Inflammatory macrophage treated with lipopolysaccharide for 1 hour (primary cell): ENCODE results near the gene C2CD4C.
"Not testable (repeated sequence)": the region's sequence is repeated elsewhere in the genome, so short reads cannot be mapped to it uniquely, and the experiment has no call there.

Experiments used
- DNase-seq, 2 donors: peaks; one replicate each; pipeline ENCODE4 v3.0.0-alpha.2; 2020 to 2022

C2CD4C gene

DNA sequence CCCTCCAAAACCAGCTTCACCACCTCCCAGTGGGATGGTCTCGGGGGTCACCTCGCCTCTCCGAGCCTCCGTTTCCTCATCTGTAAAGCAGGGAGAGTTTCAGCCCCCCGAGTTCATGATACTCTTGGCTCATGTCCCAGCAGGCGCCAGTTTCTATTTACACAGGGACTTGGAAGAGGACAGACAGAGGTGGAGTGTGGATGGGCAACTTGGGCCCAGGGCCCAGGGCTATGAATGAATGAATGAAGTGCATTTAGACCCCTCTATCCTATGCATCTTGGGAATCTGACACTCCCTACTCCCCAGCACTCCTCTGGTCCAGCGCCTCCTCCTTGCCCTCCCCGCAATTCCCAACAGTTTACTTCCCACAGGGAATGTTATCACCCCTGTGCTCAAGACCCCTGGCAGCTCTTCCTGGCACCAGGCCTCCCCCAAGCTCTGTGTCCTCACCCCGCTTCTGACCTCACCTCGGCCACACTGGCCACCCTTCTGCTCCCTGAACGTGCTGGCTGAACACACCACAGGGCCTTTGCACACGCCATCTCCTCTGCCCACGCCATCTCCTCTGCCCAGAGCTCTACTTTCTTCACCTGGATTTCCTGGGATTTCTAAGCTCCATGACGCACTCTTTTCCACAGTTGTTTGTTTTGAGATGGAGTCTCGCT, 4.9 kb upstream of the C2CD4C start:
- DNase-seq = no peak

DNA sequence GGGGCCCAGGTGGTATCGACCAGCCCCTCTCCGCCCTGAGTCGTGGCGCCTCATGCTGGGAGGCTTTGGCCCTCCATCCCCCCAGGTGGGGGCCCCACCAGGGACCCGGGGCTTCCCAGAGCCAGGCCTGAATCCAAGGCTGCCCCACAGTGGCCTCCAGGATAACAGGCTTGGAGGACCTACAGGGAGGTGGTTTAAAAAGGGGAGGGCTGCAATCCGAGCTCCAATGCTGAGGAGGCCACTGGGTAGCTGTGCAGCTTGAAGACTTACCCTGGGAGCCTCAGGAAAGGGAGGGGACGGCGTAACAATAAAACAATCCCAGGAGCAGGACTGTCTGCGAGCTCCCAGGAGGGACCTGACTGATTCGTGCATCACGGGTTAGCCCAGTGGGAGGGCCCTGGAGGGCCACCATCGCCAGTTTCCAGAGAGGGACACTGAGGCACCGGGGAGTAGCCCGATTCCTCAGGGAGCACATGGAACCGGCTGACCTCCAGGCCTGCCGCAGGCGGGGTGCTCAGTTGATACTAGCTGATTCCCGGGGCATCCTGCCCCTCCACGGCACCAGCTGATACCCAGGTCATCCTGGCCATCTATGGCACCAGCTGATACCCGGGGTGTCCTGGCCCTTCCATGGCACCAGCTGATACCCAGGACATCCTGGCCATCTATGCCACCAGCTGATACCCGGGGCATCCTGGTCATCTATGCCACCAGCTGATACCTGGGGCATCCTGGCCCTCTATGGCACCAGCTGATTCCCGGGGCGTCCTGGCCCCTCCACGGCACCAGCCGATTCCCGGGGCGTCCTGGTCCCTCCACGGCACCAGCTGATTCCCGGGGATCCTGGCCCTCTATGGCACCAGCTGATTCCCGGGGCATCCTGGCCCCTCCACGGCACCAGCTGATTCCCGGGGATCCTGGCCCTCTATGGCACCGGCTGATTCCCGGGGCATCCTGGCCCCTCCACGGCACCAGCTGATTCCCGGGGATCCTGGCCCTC, 3.7 kb upstream of the C2CD4C start:
- no peak for DNase-seq

DNA sequence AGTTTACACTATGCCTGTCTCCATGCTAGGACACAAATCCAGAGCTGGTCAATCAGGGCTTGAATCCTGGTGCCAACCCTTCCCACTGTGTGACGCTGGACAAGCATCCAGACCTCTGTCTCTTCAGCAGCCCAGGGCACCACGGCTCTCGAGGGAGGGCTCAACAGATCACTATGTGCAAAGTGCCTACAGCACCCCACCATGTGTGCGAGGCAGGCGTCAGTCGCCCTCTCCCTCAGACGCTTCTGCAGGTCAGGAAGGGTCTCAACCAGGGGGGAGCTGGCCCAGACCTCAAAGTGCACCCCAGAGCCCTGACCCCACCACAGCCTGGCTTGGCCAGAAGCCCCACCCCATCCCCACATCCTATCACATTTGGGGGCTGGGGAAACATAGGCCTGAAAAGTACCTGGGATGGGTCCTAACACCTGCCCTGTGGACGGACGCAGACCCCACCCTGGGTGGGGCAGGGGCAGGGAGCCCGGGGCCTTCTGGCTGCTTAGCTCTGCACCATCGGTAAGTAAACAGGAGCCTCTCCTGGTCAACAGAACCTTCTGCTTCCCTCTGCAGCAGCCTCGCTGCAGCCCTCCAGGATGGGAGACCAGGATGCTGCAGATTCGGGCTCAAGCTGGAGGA, 2.9 kb upstream of the C2CD4C start:
- DNase-seq = no peak

DNA sequence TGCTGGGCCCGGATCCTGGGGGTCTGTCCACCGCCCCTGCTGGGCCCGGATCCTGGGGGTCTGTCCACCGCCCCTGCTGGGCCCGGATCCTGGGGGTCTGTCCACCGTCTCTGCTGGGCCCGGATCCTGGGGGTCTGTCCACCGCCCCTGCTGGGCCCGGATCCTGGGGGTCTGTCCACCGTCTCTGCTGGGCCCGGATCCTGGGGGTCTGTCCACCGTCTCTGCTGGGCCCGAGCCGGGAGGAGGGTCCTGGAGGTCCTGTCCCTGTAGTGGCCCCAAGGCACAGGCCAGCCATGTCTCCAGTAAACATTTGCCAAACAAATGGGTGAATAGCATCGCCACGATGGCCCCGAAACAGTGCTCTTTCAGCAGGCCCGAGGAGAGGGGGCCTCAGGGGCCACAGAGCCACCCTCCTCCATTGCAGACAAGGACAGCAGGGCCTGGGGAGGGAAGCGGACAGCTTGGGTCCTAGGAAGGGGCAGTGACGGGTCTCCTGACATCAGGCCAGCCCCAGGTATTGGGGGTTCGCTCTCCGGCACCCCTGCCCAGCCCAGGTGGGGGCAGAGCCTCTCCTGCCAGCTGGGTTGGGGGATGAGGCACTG, 2.3 kb upstream of the C2CD4C start:
- not testable (repeated sequence) for DNase-seq

DNA sequence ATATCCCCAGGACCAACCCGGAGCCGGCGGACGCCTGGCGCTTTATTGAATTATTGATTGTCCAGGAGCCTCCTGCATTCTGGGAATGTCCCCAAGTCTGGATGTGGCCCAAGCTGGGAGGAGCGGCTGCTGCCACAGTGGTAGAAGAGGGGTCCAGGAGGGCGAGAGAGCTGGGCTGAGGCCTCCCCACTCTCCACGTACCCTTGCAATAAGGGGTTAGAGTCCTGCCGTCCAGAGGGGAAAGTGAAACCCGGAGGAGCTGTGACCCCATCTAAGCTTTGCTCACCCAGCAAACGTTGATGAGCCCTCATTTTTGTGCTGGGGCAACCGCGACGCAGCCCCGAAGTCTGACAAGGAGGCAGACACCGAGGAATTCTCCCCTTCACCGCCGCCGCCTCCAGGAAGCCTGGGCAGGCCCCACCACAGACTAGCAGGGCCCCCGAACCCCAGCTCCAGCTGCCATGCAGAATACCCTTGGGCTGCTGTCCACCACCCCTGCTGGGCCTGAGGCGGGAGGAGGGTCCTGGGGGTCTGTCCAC, 1.4 kb upstream of the C2CD4C start:
- DNase-seq = no peak

DNA sequence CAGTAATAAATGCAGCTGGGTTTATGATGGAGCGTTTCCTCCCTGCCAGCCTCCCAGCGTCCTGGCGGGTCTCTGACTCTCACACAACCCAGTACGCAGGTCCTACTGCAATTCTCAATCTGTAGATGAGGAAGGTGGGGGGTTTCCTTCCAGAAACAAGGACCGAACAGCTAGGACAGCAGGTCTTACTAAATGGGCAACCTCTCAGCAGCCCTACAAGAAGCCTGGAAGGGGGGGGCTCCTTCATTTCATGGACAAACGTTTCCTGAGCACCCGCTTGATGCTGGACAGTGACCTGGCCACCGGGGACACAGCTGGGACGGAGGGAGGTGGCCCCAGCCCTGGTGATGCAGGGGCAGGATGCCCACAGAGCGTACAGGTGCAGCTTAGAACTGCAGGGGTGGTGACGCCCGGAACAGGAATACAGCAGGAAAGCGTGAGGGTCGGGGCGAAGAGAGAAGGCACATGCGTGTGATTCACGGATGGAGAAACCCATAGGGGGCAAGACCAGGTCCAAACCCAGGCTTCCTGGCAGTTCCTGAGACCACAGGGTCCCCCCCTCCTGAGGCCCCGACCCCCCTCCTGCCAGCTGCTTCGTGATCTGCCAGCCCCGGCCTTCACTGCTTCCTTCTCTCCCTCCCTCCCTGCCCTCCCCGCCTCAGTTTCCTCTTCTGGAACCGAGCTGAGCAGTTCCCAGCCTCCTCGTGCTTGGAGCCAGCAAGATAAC, 732 bp upstream of the C2CD4C start:
- no peak for DNase-seq

DNA sequence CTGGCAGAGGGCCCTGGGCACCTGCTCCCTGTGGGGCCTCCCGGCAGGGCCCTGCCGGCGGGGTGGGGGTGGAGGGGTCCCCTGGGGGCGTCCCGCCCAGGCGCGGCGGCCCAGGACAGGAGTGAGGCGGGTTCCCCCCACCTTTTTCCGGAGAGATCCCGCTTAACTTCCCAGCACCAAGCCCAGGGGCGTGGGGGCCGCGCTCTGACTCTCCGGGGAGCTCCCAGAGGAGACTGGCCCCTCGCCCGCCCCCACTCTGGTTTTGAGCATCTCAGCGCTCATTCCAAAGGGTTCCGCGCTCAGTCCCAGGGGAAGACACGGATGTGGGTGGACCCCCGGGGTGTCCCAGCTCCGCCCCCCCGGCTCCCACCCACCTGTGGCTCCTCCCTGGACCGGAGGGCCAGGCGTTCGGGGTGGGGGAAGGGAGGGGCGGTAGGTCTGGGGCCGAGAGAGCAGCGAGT, 476 bp downstream of the C2CD4C start:
- no peak for DNase-seq

DNA sequence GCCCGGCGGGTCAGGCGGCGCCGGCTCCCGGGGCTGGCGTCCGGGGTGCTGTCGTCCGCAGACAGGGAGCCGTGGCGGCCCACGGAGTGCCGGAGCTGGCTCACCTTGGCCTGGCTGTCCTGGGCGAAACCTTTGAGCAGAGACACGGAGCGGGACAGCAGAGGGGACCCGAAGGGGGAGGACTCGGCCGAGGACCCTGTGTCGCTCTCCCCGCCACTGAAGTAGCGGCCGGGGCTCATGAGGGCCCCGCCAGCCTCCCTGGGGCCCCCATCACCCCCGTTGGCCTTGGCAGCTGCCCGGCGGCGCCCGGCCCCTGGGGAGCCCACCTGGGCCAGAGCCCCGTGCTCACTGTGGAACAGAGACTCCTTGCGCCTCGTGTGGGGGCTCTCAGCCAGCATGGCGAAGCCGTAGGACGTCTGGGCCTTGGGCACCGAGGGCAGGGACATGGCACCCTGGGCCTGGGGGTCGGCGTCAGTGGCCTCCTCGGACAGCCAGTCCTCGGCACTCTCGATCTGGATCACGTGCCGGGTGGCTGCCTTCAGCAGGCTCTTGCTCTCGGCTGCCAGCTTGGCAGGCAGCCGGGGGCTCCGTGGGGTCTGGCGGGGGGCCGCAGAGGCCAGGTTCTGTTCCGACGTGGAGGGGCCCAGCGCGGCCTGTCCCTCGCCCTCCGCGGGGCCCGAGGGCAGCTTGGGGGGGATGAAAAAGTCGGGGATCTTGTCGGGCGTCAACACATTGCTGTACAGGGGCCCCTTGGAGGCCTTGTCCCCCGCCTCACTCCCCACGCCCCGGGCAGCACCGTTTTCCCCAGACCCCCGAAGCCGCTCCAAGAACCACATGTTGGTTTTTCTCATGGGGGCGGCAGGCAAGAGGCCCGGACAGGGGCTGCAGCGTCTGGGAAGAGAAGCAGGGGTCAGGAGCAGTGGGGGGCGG, 1.2 kb downstream of the C2CD4C start:
- no peak for DNase-seq

DNA sequence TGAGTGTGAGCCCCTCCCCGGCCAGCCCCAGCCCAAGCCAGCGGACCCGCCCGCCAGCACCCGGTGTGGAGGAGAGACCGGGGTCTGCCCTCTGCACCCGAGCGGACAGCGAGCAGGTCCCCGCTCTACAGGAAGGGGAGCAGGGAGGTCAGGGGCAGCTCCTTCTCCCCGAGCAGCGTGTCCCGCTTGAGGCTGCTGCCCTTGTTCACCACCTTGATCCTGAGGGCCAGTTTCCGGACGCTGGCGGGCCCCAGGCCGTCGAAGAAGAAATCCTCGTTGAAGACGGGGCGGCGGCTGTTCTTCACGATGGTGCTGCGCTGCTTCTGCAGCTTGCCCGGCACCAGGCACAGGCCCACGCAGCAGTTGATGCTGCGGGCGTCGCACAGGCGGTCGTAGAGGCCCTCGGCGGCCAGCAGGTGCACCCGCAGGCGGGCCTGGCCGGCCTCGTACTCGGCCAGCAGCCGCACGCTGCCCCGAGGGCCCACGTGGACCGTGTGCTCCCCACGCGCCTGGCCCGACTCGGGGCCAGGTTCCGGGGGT, 1.9 kb downstream of the C2CD4C start:
- DNase-seq = no peak

DNA sequence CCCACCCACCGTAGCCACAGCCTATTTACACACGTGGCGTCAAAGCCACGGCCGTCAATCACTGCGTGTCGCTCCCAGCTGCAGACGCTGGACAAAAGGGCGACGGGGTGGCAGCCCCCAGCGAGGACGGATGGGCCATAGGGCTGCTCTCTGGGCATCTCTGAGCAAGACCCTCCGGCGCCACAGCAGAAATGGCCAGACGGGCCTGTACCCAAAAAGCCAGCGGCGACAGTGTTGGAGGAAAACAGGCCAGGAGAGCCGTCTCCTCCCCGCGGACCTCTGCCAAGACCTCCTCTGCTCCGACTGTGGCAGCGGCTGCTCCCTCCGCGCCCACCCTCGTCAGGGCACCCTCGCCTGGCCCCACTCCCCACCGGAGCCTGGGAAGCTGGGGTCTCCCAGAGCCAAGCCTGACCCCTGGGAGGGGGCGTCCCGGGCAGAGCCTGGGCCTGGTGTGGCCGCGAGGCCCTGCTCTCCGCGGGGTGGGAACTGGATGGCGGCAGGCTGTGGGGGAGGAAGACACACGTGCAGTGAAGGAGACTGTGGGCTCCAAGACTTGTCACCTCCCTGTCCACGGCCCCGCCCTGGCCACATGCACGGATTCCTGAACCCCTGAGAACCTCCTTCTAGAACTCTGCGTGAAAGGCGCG, 2.7 kb downstream of the C2CD4C start:
- no peak for DNase-seq

DNA sequence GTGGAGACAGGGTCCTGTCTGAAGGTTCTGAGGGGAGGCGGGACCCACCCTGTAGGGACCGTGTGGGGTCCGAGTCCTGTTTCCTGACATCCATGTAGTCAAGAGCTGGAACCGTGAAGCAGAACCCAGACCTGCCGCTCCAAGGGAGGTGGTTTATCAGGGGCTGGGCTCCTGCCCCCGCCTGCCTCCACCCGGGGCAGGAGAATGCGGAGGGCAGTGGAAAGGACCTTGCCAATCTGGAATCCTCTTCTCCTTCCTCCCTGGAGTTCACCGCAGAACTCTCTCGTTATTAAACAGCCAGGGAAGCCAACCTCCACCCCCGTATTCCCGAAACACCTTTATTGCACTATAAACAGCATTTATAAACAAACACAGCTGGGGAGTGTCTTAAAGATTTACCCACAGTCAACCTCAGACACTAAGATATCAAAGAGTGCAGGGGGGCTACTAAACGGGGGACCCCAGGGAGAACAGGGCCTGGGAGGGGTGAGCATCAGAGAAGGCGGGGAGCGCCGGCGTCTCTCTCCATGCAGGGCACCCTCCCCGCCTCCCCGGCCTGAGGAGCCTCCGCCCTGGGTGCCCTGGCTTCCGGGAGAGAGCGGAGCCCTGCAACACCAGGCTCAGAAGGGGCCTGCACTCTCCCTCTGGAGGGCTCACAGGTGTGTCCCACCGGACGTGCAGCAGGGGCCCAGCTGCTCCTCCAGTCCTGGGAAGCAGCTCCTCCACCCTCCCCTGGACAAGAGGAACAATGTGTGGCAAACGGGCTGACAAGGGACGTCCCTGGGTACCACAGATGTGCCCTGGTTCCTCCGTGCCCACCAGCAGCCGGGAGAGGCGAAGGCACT, 3.6 kb downstream of the C2CD4C start:
- DNase-seq = no peak

DNA sequence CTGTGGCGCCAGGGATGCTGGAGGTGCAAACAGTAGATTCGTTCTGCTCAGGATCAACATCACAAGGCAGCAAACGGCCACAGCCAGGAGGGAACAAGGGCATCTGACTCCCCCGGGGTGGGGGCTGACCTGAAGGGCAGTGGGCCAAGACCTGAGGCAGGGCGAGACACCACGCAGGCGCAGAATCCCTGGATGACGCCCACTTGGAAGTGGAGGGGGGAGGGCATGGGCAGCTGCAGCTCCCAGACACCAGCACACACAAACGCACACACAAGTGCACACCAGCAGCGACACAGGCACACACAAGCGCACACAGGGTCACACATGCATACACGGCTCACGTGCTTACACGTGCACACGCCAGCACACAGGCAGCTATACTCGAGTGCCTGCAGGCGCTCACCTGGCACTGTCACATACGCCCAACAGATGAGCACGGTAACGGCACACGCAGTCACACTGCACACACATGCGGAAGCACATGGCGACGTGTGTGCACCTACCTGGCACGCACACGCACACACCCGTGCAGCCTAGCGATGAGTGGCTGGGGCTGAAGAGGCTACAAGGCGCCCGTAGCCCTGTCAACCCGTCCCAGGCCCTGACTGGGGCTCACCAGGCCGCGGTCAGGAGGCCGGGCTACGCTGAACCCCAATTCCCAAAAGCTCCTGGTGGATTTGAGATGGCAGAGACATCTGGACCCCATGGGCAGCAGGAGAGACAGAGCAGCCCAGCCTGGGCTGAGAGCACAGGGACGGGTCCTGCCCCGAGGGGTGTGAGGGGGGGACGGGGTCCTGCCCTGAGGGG, 5.5 kb downstream of the C2CD4C start:
- no peak for DNase-seq

DNA sequence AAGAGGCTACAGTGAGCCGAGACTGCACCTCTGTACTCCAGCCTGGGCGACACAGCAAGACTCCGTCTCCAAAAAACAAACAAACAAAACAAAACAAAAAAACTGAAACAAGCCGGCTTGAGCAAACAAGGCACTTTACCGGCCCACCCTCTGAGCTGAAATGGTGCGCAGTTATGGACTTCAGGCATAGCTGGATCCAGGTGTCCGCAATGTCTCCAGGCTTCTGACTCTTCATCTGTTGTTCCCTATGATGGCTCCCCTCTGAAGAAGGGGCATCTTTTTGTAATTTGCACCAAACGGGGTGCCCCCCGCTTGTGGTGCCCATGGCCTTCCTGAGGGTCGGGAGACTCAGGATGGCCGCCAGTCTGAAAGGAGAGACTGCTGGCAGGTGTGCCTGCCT, 6.2 kb downstream of the C2CD4C start:
- no peak for DNase-seq

DNA sequence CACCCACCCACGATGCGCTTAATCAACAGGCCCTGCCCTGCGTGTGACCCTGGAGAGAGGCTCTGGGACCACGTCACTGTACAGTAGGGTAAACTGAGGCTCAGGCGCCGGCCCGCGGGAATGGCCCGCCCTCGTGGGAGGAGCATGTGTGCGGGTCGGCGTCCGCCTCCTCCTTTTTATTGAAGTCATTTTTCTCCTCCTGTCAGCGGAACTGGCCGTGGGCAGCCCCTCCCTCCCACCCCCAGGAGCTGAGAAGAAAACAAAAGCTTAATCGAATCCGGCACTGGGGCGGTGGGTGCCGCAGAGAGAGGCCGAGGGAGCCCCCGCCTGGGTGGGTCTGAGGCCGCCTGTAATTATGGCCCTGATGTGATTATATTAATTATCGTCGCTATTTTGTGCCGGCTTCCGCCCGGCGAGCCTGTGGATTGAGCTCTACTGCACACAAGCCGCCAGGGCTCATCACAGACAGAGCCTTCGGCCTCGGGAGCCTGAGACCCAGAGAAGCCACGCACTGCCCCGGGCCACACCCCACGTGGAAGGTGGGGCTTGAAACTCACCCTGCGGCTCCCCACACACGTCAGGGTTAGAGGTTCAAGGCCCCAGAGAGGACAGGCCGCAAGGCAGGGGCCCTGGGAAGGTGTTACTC, 7.0 kb downstream of the C2CD4C start:
- no peak for DNase-seq

DNA sequence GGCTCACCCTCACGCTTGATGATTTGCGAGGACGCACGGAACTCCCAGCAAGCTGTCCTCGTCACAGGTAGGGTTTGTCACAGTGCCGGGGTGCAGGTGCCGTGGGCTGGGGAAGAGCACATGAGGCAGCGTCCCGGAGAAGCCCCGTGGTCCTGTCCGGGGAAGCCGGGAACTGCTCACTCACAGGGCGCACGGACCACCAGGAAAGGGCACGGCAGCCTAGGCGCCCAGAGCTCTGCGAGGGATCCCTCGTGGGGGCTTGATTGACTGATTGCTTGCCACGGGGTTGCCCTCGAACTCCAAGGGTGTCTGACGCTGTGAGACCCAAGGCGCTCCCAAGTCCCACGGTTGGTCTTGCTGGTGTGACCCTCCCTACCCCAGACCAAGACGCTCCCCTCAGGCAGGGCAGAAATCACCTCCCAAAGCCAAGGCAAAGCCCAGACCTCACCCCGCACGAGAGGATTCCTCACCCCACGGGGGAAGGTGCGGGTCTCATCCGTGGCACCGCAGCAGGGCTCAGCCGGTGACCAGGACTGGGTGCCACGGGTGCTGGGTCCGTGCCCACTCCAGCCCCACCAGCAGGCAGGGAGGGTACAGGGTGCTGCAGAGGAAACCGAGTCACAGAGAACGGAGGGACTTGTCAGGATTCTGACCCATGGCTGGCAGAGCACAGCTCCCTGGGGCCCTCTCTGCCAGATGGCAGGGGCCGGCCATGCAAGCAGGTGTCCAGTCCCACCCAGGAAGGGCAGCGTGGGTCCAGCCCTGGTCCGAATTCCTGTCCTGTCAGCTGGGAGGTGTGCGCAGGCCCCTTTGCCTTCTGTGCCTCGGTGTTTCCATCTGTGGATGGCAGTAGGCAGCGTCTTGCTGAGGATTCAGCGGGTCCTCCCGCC, 7.7 kb downstream of the C2CD4C start:
- DNase-seq = no peak

DNA sequence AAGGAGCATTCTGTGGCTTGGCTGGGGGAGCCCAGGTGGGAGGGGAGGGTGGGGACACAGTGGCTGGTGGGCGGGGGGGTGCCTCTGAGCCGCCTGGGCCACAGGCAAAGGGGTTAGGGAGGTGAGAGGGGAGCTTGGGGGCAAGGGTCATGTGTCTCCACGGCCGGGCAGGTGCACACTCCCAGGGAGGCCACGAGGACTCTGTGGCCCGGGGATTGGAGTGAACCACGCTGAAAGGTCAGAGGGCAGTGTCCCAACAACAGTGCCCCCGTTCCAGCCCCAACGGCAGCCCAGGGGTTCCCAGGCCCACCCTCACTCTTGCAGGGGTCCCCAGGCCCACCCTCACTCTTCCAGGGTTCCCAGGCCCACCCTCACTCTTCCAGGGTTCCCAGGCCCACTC, 9.6 kb downstream of the C2CD4C start:
- no peak for DNase-seq

DNA sequence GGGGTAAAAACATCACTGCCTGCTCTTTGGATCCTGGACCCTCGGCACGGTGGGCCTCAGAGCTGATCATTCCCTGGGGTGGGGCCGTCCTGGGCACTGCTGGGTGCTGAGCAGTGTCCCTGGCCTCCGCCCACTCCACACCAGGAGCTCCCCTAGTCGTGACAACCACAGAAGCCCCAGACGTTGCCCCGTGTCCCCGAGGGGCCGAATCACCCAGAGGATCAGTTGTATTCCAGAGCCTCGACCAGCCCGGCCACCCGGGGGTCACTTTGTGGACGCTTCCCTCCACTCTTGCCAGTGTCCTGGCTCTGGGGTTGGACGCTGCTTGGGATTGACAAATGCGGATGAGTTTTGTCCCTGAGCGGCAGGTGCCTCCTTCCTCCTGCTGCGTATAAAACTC, 10.2 kb downstream of the C2CD4C start:
- DNase-seq = no peak
